H9 (cell line): ENCODE data around the gene SKIC3. TPM values are rescaled to one million over a fixed set of nuclear protein-coding genes. Genes with fewer than 3 reads are reported as not detected.
A peak's percentile ranks its signal among the peaks of the same experiment; 100 is the strongest.

Experiments used
- DNase-seq: peaks from one replicate; pipeline ENCODE4 v3.0.0-alpha.2; 2017
- H2AFZ ChIP-seq: one replicate; pipeline ENCODE4 v1.6.1; 2013; ENCODE audit warnings: mild to moderate bottlenecking, low read length, control low read depth, moderate library complexity
- H2AK5ac ChIP-seq: 2 replicates; pipeline ENCODE4 v1.6.1; 2013; ENCODE audit warnings: low read length, control low read depth, mixed read lengths; ENCODE audit not compliant: insufficient read length
- H2BK120ac ChIP-seq: one replicate; pipeline ENCODE4 v1.6.1; 2013; ENCODE audit warnings: low read depth, mild to moderate bottlenecking, low read length, control low read depth, inconsistent platforms; ENCODE audit not compliant: poor library complexity, severe bottlenecking
- H2BK12ac ChIP-seq: 2 replicates; pipeline ENCODE4 v1.6.1; 2013; ENCODE audit warnings: low read length, control low read depth, mixed read lengths, low read depth; ENCODE audit not compliant: insufficient read length
- H2BK15ac ChIP-seq: 2 replicates; pipeline ENCODE4 v1.6.1; 2013; ENCODE audit warnings: low read depth, low read length, control low read depth
- H2BK20ac ChIP-seq: one replicate; pipeline ENCODE4 v1.6.1; 2013; ENCODE audit warnings: low read depth, mild to moderate bottlenecking, low read length, control low read depth, inconsistent platforms; ENCODE audit not compliant: poor library complexity, severe bottlenecking
- H2BK5ac ChIP-seq: 2 replicates; pipeline ENCODE4 v1.6.1; 2013; ENCODE audit warnings: low read length, control low read depth, mixed read lengths; ENCODE audit not compliant: insufficient read length
- H3K14ac ChIP-seq: 2 replicates; pipeline ENCODE4 v1.6.1; 2013; ENCODE audit warnings: low read length, control low read depth; ENCODE audit not compliant: insufficient read depth
- H3K18ac ChIP-seq: 2 replicates; pipeline ENCODE4 v1.6.1; 2013; ENCODE audit warnings: low read depth, mild to moderate bottlenecking, mixed read lengths, low read length, control low read depth; ENCODE audit not compliant: insufficient read length
- H3K23ac ChIP-seq: 2 replicates; pipeline ENCODE4 v1.6.1; 2013; ENCODE audit warnings: low read length, control low read depth, mixed read lengths, low read depth; ENCODE audit not compliant: insufficient read length
- H3K23me2 ChIP-seq: 2 replicates; pipeline ENCODE4 v1.6.1; 2013; ENCODE audit warnings: low read depth, mild to moderate bottlenecking, mixed read lengths, low read length, control low read depth; ENCODE audit not compliant: insufficient read length, poor library complexity, severe bottlenecking
- H3K27ac ChIP-seq: 2 replicates; pipeline ENCODE4 v1.5.1; 2013; ENCODE audit warnings: low read length, control low read depth, mixed read lengths, low read depth; ENCODE audit not compliant: insufficient read length
- H3K27me3 ChIP-seq: 2 replicates; pipeline ENCODE4 v1.6.1; 2013; ENCODE audit warnings: low read length, control low read depth, inconsistent platforms; ENCODE audit not compliant: insufficient read depth
- H3K4ac ChIP-seq: 2 replicates; pipeline ENCODE4 v1.6.1; 2013; ENCODE audit warnings: low read depth, mild to moderate bottlenecking, control low read depth, inconsistent platforms, low read length, moderate library complexity
- H3K4me1 ChIP-seq: 2 replicates; pipeline ENCODE4 v1.6.1; 2013; ENCODE audit warnings: low read length, control low read depth, inconsistent platforms; ENCODE audit not compliant: insufficient read depth
- H3K4me2 ChIP-seq: 2 replicates; pipeline ENCODE4 v1.6.1; 2013; ENCODE audit warnings: low read length, control low read depth, mixed read lengths; ENCODE audit not compliant: insufficient read length, insufficient read depth
- H3K56ac ChIP-seq: 2 replicates; pipeline ENCODE4 v1.6.1; 2013; ENCODE audit warnings: low read depth, mild to moderate bottlenecking, mixed read lengths, low read length, control low read depth; ENCODE audit not compliant: insufficient read length
- H3K79me1 ChIP-seq: 2 replicates; pipeline ENCODE4 v1.6.1; 2013; ENCODE audit warnings: low read depth, mild to moderate bottlenecking, moderate library complexity, low read length, control low read depth, inconsistent platforms; ENCODE audit not compliant: insufficient read depth, poor library complexity, severe bottlenecking
- H3K79me2 ChIP-seq: 2 replicates; pipeline ENCODE4 v1.6.1; 2013; ENCODE audit warnings: low read length, control low read depth, inconsistent platforms; ENCODE audit not compliant: insufficient read depth
- H3K9ac ChIP-seq: 2 replicates; pipeline ENCODE4 v1.6.1; 2013; ENCODE audit warnings: low read length, control low read depth, mixed read lengths; ENCODE audit not compliant: insufficient read length; ENCODE audit errors: extremely low read depth
- H3K9me3 ChIP-seq: one replicate; pipeline ENCODE4 v1.6.1; 2013; ENCODE audit warnings: low read depth, low read length, inconsistent platforms; ENCODE audit not compliant: control insufficient read depth
- H3T11ph ChIP-seq: one replicate; pipeline ENCODE4 v1.6.1; 2013; ENCODE audit warnings: mild to moderate bottlenecking, low read length, control low read depth, inconsistent platforms
- H4K20me1 ChIP-seq: one replicate; pipeline ENCODE4 v1.6.1; 2013; ENCODE audit not compliant: control insufficient read depth, insufficient read length, insufficient read depth
- H4K5ac ChIP-seq: 2 replicates; pipeline ENCODE4 v1.6.1; 2013; ENCODE audit warnings: low read depth, mild to moderate bottlenecking, mixed read lengths, low read length, control low read depth; ENCODE audit not compliant: insufficient read length
- H4K8ac ChIP-seq: replicated peaks from 2 replicates; pipeline ENCODE4 v1.6.1; 2013; ENCODE audit warnings: low read length, control low read depth, mixed read lengths, low read depth; ENCODE audit not compliant: insufficient read length
- H4K91ac ChIP-seq: 2 replicates; pipeline ENCODE4 v1.6.1; 2013; ENCODE audit warnings: low read depth, mild to moderate bottlenecking, moderate library complexity, mixed read lengths, low read length, control low read depth; ENCODE audit not compliant: insufficient read length
- H3K27ac Mint-ChIP-seq, 3 experiments: 2 replicates in 2 of 3; 3 replicates in 1 of 3; pipeline ENCODE4 v1.8.0; 2020 to 2021; ENCODE audit warnings: mixed read lengths in 3 of 3, mild to moderate bottlenecking in 1 of 3, moderate library complexity in 1 of 3
- H3K27me3 Mint-ChIP-seq: 2 replicates; pipeline ENCODE4 v1.8.0; 2021; ENCODE audit warnings: low read depth, mild to moderate bottlenecking, moderate library complexity, mixed read lengths
- H3K36me3 Mint-ChIP-seq, 3 experiments: 2 replicates in 2 of 3; 3 replicates in 1 of 3; pipeline ENCODE4 v1.8.0; 2020 to 2021; ENCODE audit warnings: low read depth in 3 of 3, mixed read lengths in 3 of 3; ENCODE audit not compliant: insufficient read depth in 1 of 3
- H3K4me1 Mint-ChIP-seq, 2 experiments: 2 replicates each; pipeline ENCODE4 v1.8.0; 2020; ENCODE audit warnings: mixed read lengths in 2 of 2
- H3K4me3 Mint-ChIP-seq, 2 experiments: 2 replicates in 1 of 2; 3 replicates in 1 of 2; pipeline ENCODE4 v1.8.0; 2020 to 2021; ENCODE audit warnings: mild to moderate bottlenecking in 2 of 2, mixed read lengths in 2 of 2, moderate library complexity in 1 of 2
- H3K9me3 Mint-ChIP-seq, 2 experiments: 2 replicates in 1 of 2; 3 replicates in 1 of 2; pipeline ENCODE4 v1.8.0; 2020; ENCODE audit warnings: mild to moderate bottlenecking in 2 of 2, mixed read lengths in 2 of 2, moderate library complexity in 1 of 2
- total RNA-seq: library from RNA; stranded (reverse); gene quantifications from 2 replicates; pipeline ENCODE4 v1.2.1, GENCODE V29; 2021
- TF ChIP-seq, protein P1 (sequence below): fragments of 200-600 bp; sonication (generic); conservative IDR thresholded peaks from 3 replicates; pipeline ENCODE4 v1.8.0; 2021; ENCODE audit warnings: antibody characterized with exemption, mild to moderate bottlenecking

Gene SKIC3
- total RNA-seq, 1 experiment from 2014 or later = 64.7 TPM

DNA sequence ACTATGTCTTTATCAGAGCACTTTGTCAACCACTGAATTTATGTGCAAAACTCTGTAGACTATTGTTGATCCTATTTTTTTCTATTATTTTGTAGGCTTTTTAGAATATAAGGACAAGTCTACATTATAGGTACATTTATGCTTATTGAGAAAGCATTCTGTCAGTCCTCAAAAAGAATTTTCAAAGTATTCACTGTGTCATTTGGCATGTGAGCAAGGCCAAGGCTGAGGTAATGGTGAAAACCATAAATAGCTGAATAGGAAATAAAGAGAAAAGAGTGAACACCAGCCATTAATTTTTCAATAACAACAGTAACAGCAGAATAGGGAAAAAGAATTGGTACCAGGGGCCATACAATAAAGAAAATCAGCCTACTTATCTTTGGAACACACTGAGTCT lies 21.0 kb downstream of the SKIC3 start:
- H3K27me3 ChIP-seq = no peaks in the 10 kb centered on the region
- no peak overlapping the region for H2BK15ac ChIP-seq
- H2BK120ac ChIP-seq = no peak overlapping the region
- H2AK5ac ChIP-seq = no peak overlapping the region
- H2BK5ac ChIP-seq = no peak overlapping the region
- no peaks in the 10 kb centered on the region for H3K79me2 ChIP-seq
- TF ChIP-seq, protein P1, sequence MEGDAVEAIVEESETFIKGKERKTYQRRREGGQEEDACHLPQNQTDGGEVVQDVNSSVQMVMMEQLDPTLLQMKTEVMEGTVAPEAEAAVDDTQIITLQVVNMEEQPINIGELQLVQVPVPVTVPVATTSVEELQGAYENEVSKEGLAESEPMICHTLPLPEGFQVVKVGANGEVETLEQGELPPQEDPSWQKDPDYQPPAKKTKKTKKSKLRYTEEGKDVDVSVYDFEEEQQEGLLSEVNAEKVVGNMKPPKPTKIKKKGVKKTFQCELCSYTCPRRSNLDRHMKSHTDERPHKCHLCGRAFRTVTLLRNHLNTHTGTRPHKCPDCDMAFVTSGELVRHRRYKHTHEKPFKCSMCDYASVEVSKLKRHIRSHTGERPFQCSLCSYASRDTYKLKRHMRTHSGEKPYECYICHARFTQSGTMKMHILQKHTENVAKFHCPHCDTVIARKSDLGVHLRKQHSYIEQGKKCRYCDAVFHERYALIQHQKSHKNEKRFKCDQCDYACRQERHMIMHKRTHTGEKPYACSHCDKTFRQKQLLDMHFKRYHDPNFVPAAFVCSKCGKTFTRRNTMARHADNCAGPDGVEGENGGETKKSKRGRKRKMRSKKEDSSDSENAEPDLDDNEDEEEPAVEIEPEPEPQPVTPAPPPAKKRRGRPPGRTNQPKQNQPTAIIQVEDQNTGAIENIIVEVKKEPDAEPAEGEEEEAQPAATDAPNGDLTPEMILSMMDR = no peak
- H3K27ac ChIP-seq = no peak overlapping the region
- no peak overlapping the region for H3T11ph ChIP-seq
- H3K4me3 Mint-ChIP-seq = peak overlapping the region in 1 of 2 experiments; percentile 58; a peak in 1 of 5 replicates
- no peak overlapping the region for H3K4me2 ChIP-seq
- H3K18ac ChIP-seq = no peak overlapping the region
- DNase-seq = no peak
- no peak overlapping the region for H4K8ac ChIP-seq
- H3K56ac ChIP-seq = no peak overlapping the region
- no peaks in the 10 kb centered on the region for H3K9me3 Mint-ChIP-seq
- H3K23me2 ChIP-seq = no peaks in the 10 kb centered on the region
- H4K91ac ChIP-seq = no peak overlapping the region
- no peak overlapping the region for H4K5ac ChIP-seq
- H2AFZ ChIP-seq = no peak overlapping the region
- peaks cover 3% of the 10 kb centered on the region; the same call in 1 of the 2 replicates for H3K4me1 ChIP-seq
- H3K79me1 ChIP-seq = no peaks in the 10 kb centered on the region
- H3K9ac ChIP-seq = no peak overlapping the region
- no peak overlapping the region for H3K4ac ChIP-seq
- peaks cover 18 to 37% of the 10 kb centered on the region in 2 experiments for H3K4me1 Mint-ChIP-seq
- H2BK20ac ChIP-seq = no peak overlapping the region
- H3K14ac ChIP-seq = no peak overlapping the region
- no peak overlapping the region for H3K23ac ChIP-seq
- no peaks in the 10 kb centered on the region for H3K27me3 Mint-ChIP-seq
- H2BK12ac ChIP-seq = no peak overlapping the region
- H4K20me1 ChIP-seq = no peaks in the 10 kb centered on the region
- H3K36me3 Mint-ChIP-seq = peaks cover 8 to 32% (median 28%) of the 10 kb centered on the region in 3 experiments; a peak in 6 of 7 replicates
- no peaks in the 10 kb centered on the region for H3K9me3 ChIP-seq
- H3K27ac Mint-ChIP-seq = peak overlapping the region in 2 of 3 experiments; percentile 32 to 80; a peak in 4 of 7 replicates
